Caco-2 (cell line): ENCODE results near the gene MLEC. TPM values are rescaled to one million over a fixed set of nuclear protein-coding genes. Genes with fewer than 3 reads are reported as not detected.

Source experiments
- BruUV-seq: library from RNA; stranded (reverse); fragments of 400-500 nt; replicated peaks from 2 replicates; lab custom pipeline; 2021; lab: Mats Ljungman, UMichigan
- CTCF ChIA-PET: fragments of 300-600 bp; sonication (Branson Sonifier 250); formaldehyde crosslinking; loops from one replicate; lab custom pipeline; 2022; ENCODE audit warnings: antibody characterized with exemption; lab: Charles Lee
- POLR2A ChIA-PET: fragments of 300-600 bp; sonication (Branson Sonifier 250); formaldehyde crosslinking; loops from one replicate; lab custom pipeline; 2022; ENCODE audit warnings: antibody characterized with exemption; lab: Charles Lee
- DNase-seq, 2 experiments: peaks; one replicate each; pipeline versions ENCODE4 v3.0.0 to v3.0.0-alpha.2; 2020 to 2022
- H3K27me3 ChIP-seq: replicated peaks from 2 replicates; pipeline ENCODE4 v1.6.0; 2011; ENCODE audit warnings: low read length; ENCODE audit not compliant: control insufficient read depth, insufficient read depth
- H3K36me3 ChIP-seq: 2 replicates; pipeline ENCODE4 v1.5.1; 2011; ENCODE audit warnings: low read length; ENCODE audit not compliant: control insufficient read depth, insufficient read depth
- H3K4me1 ChIP-seq: fragments of 250-450 bp; sonication (Bioruptor Pico); 2 replicates; pipeline ENCODE4 v1.5.1; 2020; ENCODE audit warnings: mild to moderate bottlenecking
- H3K4me3 ChIP-seq: 2 replicates; pipeline ENCODE4 v1.5.1; 2011; ENCODE audit warnings: low read depth, mild to moderate bottlenecking, control low read depth, low read length
- H3K9me3 ChIP-seq: fragments of 250-450 bp; sonication (Bioruptor Pico); 2 replicates; pipeline ENCODE4 v1.5.1; 2020; ENCODE audit warnings: mild to moderate bottlenecking, moderate library complexity
- H3K27ac Mint-ChIP-seq: one replicate; pipeline ENCODE4 v1.8.0; 2022; ENCODE audit warnings: mixed read lengths; ENCODE audit not compliant: unreplicated experiment
- H3K27me3 Mint-ChIP-seq: one replicate; pipeline ENCODE4 v1.8.0; 2022; ENCODE audit warnings: mixed read lengths; ENCODE audit not compliant: insufficient read depth, unreplicated experiment
- H3K36me3 Mint-ChIP-seq: one replicate; pipeline ENCODE4 v1.8.0; 2022; ENCODE audit warnings: mild to moderate bottlenecking, mixed read lengths; ENCODE audit not compliant: insufficient read depth, unreplicated experiment
- H3K4me1 Mint-ChIP-seq: one replicate; pipeline ENCODE4 v1.8.0; 2022; ENCODE audit warnings: low read depth, mixed read lengths; ENCODE audit not compliant: unreplicated experiment
- H3K4me3 Mint-ChIP-seq: one replicate; pipeline ENCODE4 v1.8.0; 2022; ENCODE audit warnings: mild to moderate bottlenecking, moderate library complexity, mixed read lengths; ENCODE audit not compliant: unreplicated experiment
- H3K9me3 Mint-ChIP-seq: one replicate; pipeline ENCODE4 v1.8.0; 2022; ENCODE audit warnings: mixed read lengths; ENCODE audit not compliant: unreplicated experiment
- CTCF ChIP-seq, 2 experiments: fragments of 200-600 bp in 1 of 2; IDR thresholded peaks; 1 replicate in 1 of 2; 2 replicates in 1 of 2; pipeline versions ENCODE4 v1.5.1 to v1.8.0; 2011 to 2022; ENCODE audit warnings: antibody characterized with exemption in 1 of 2, control low read depth in 1 of 2, inconsistent platforms in 1 of 2, low read depth in 1 of 2, low read length in 1 of 2, mild to moderate bottlenecking in 1 of 2, moderate library complexity in 1 of 2; ENCODE audit not compliant: insufficient read depth in 1 of 2, severe bottlenecking in 1 of 2, unreplicated experiment in 1 of 2
- intact Hi-C: fragments of 100-400 bp; cut with micrococcal nuclease; formaldehyde crosslinking; loops from one replicate; pipeline ENCODE4 v1.10.0; 2022; ENCODE audit not compliant: unreplicated experiment
- total RNA-seq: library from RNA; stranded (reverse); gene quantifications from 2 replicates; pipeline ENCODE4 v1.2.3, GENCODE V29; 2022

Gene MLEC
- total RNA-seq, 1 experiment from 2014 or later = 150 TPM

DNA sequence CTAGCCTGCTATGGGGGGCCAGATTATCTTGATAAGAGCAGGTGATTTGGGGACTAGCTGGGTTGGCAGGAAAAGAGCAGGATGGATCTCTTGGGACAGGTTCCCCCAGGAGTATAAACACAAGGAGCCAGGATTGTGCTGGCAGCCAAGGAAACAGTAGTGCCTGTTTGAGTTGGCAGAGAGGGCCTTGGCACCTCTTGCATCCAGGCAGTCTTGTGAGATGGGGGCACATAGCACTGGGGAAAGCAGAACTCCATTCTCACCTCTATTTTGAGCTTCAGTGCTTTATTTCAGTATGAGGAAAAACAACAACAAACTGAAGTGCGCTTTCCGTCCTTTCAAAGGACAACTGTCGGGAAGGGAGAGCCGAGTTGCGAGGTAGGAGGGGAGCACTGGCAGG lies 13.9 kb downstream of the MLEC start:
- POLR2A ChIA-PET = no interaction called here
- intact Hi-C loops = no loop called here
- no TSS peak for BruUV-seq
- no peak overlapping the region for H3K4me3 Mint-ChIP-seq
- TF ChIP-seq CTCF (IDR thresholded peaks at IDR 0.05; ENCODE audit: insufficient read depth in 1 of 2, low read depth in 1 of 2, low read length in 1 of 2, severe bottlenecking in 1 of 2, unreplicated experiment in 1 of 2) = no peak
- peaks cover 18% of the 10 kb centered on the region for H3K4me1 Mint-ChIP-seq
- peaks cover 50% of the 10 kb centered on the region for H3K36me3 Mint-ChIP-seq
- H3K27me3 Mint-ChIP-seq = no peaks in the 10 kb centered on the region
- H3K27ac Mint-ChIP-seq = no peak overlapping the region
- H3K4me1 ChIP-seq = peaks cover 19% of the 10 kb centered on the region
- CTCF ChIA-PET = interaction anchor here (1.1 kb wide), 1 partner anchor 11 kb away, joined by 3 read pairs; no protein-coding TSS in a partner anchor
- H3K9me3 ChIP-seq = no peaks in the 10 kb centered on the region
- no peak for DNase-seq
- no peaks in the 10 kb centered on the region for H3K9me3 Mint-ChIP-seq
- no peak overlapping the region for H3K4me3 ChIP-seq
- peaks cover 1% of the 10 kb centered on the region; the same call in 1 of the 2 replicates for H3K36me3 ChIP-seq
- H3K27me3 ChIP-seq = no peaks in the 10 kb centered on the region

DNA sequence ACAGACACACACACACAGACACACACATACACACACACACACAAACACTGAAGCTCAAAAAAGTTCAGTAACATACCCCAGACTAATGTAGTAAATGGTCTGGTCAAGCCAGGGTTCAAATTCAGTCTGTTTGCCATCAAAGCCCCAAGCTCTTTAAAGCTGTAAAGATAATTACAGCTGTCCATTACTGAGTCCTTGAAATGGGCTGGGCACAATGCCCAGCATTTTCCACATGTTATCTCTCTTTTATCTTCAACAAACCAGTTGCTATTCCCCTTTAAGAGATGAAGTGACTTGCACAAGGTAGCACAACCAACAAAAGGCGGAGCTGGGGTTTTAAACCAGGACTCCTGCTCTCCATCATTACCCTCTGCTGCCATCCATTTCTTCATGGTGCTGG lies 15.7 kb downstream of the MLEC start:
- ChIA-PET CTCF (no interaction called here), POLR2A (no interaction called here)
- BruUV-seq = no TSS peak
- Mint-ChIP-seq H3K27ac (no peak overlapping the region), H3K27me3 (no peaks in the 10 kb centered on the region), H3K4me1 (peaks cover 7% of the 10 kb centered on the region), H3K4me3 (no peak overlapping the region), H3K36me3 (peaks cover 33% of the 10 kb centered on the region), H3K9me3 (no peaks in the 10 kb centered on the region)
- TF ChIP-seq CTCF (IDR thresholded peaks at IDR 0.05; ENCODE audit: insufficient read depth in 1 of 2, low read depth in 1 of 2, low read length in 1 of 2, severe bottlenecking in 1 of 2, unreplicated experiment in 1 of 2) = no peak
- Histone ChIP-seq H3K4me3 (no peak overlapping the region), H3K27me3 (no peaks in the 10 kb centered on the region), H3K4me1 (peaks cover 2% of the 10 kb centered on the region), H3K9me3 (no peaks in the 10 kb centered on the region), H3K36me3 (peaks cover 1% of the 10 kb centered on the region; the same call in 1 of the 2 replicates)
- no peak for DNase-seq
- intact Hi-C loops = no loop called here

DNA sequence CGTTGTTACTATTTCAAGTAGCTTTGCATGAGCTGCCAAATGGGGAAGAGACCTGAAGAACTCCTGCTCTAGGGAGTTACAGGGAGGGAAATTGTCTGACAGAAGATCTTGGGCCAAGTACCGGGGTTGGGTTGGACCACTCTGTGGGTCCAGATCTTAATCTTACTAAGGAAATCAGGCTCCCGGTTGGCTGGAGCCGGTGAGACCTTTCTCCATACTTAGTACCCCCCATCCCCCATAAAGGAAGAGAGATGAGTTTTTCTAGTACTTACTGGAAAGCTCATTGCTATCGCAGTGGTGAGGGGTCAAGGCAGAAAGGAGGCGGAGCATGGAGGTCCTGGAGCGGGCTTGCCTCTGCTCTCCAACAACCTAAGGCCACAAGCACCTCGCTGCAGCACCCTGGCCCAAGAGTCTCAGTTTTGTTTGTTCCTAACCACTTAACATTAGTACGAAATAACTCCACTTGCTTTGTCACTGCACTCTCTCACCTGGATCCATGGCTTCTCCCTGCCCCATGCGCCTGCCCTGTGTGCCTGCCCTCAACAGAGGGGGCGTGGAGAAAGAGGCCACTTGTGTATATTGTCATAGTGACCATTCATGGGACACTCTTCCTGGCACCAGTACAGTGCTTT lies 16.5 kb downstream of the MLEC start:
- H3K36me3 ChIP-seq = peaks cover 1% of the 10 kb centered on the region; the same call in 1 of the 2 replicates
- no TSS peak for BruUV-seq

More for the DNA sequence above, 16.5 kb downstream of the MLEC start:
- no peaks in the 10 kb centered on the region for H3K27me3 Mint-ChIP-seq
- no peak overlapping the region for H3K4me3 Mint-ChIP-seq
- POLR2A ChIA-PET = no interaction called here
- intact Hi-C loops = no loop called here
- H3K4me1 Mint-ChIP-seq = peaks cover 7% of the 10 kb centered on the region
- no peak for TF ChIP-seq CTCF (IDR thresholded peaks at IDR 0.05; ENCODE audit: insufficient read depth in 1 of 2, low read depth in 1 of 2, low read length in 1 of 2, severe bottlenecking in 1 of 2, unreplicated experiment in 1 of 2)
- Histone ChIP-seq H3K4me3 (no peak overlapping the region), H3K4me1 (no peaks in the 10 kb centered on the region), H3K9me3 (no peaks in the 10 kb centered on the region), H3K27me3 (no peaks in the 10 kb centered on the region)
- peaks cover 30% of the 10 kb centered on the region for H3K36me3 Mint-ChIP-seq
- no peak for DNase-seq
- CTCF ChIA-PET = no interaction called here
- H3K9me3 Mint-ChIP-seq = no peaks in the 10 kb centered on the region
- H3K27ac Mint-ChIP-seq = no peak overlapping the region
